Ishikawa (cell line): Measurements from ENCODE around the gene PRSS33.

Experiments used
- CEBPB ChIP-seq: IDR thresholded peaks from 2 replicates; pipeline ENCODE4 v1.6.1; 2012
- CREB1 ChIP-seq: IDR thresholded peaks from 2 replicates; pipeline ENCODE4 v1.6.1; 2012; ENCODE audit warnings: low read depth
- EGR1 ChIP-seq: IDR thresholded peaks from 2 replicates; pipeline ENCODE4 v1.6.1; 2012
- EP300 ChIP-seq: IDR thresholded peaks from 2 replicates; pipeline ENCODE4 v1.6.1; 2012; ENCODE audit warnings: borderline replicate concordance
- FOXM1 ChIP-seq: IDR thresholded peaks from 2 replicates; pipeline ENCODE4 v1.6.1; 2012; ENCODE audit warnings: low read depth, borderline replicate concordance
- MAX ChIP-seq: IDR thresholded peaks from 2 replicates; pipeline ENCODE4 v1.6.1; 2012
- NFIC ChIP-seq: IDR thresholded peaks from 2 replicates; pipeline ENCODE4 v1.6.1; 2012
- RAD21 ChIP-seq: IDR thresholded peaks from 2 replicates; pipeline ENCODE4 v1.6.1; 2012; ENCODE audit warnings: low read depth
- REST ChIP-seq: IDR thresholded peaks from 2 replicates; pipeline ENCODE4 v1.6.1; 2012; ENCODE audit warnings: low read depth, mild to moderate bottlenecking
- TAF1 ChIP-seq: IDR thresholded peaks from 2 replicates; pipeline ENCODE4 v1.6.1; 2012; ENCODE audit warnings: low read depth, mild to moderate bottlenecking
- TCF12 ChIP-seq: IDR thresholded peaks from 2 replicates; pipeline ENCODE4 v1.6.1; 2012; ENCODE audit warnings: low read depth
- TEAD4 ChIP-seq: IDR thresholded peaks from 2 replicates; pipeline ENCODE4 v1.6.1; 2012
- USF1 ChIP-seq: IDR thresholded peaks from 2 replicates; pipeline ENCODE4 v1.6.1; 2012
- YY1 ChIP-seq: IDR thresholded peaks from 2 replicates; pipeline ENCODE4 v1.6.1; 2012; ENCODE audit warnings: low read depth
- ZBTB7A ChIP-seq: IDR thresholded peaks from 2 replicates; pipeline ENCODE4 v1.6.1; 2012; ENCODE audit warnings: low read depth

PRSS33 gene

GRCh38 chr16:2784358-2785100 lies 2.8 kb downstream of the PRSS33 start:
- TF ChIP-seq NFIC: no peak
- TF ChIP-seq RAD21: no peak
- no peak for TF ChIP-seq EGR1
- TF ChIP-seq ZBTB7A: no peak
- no peak for TF ChIP-seq CREB1
- TF ChIP-seq YY1: no peak
- no peak for TF ChIP-seq TCF12
- no peak for TF ChIP-seq FOXM1
- TF ChIP-seq USF1: no peak
- no peak for TF ChIP-seq CEBPB

GRCh38 chr16:2783581-2784357 lies 3.6 kb downstream of the PRSS33 start:
- no peak for TF ChIP-seq USF1
- no peak for TF ChIP-seq NFIC
- TF ChIP-seq TAF1: no peak
- TF ChIP-seq RAD21: no peak
- no peak for TF ChIP-seq EGR1
- TF ChIP-seq YY1: no peak
- no peak for TF ChIP-seq TCF12

- TF ChIP-seq TAF1 (no peak), EGR1 (no peak), YY1 (no peak), TCF12 (no peak), CEBPB (no peak), CREB1 (no peak), RAD21 (no peak), ZBTB7A (no peak), TEAD4 (no peak), MAX (no peak), FOXM1 (no peak), REST (no peak), NFIC (no peak), EP300 (no peak), USF1 (no peak)
Observed at GRCh38 chr16:2782583-2783351, 4.6 kb downstream of the PRSS33 start.

- TF ChIP-seq TEAD4 (no peak), TCF12 (no peak), NFIC (no peak), ZBTB7A (no peak), TAF1 (no peak), CREB1 (no peak), MAX (no peak), EGR1 (no peak), RAD21 (no peak), REST (no peak), EP300 (no peak), FOXM1 (no peak), YY1 (no peak), CEBPB (no peak), USF1 (no peak)
Observed at GRCh38 chr16:2779978-2780898, 7.1 kb downstream of the PRSS33 start.
